GM18873 (cell line): ENCODE data around the gene TCTN3.
"Not testable (repeated sequence)": the region's sequence is repeated elsewhere in the genome, so short reads cannot be mapped to it uniquely, and the experiment has no call there.

ENCODE experiments used
- ATAC-seq: cut with Tn5 transposase; IDR thresholded peaks from one replicate; pipeline ENCODE4 v1.9.1; 2021; ENCODE audit warnings: mild to moderate bottlenecking, moderate library complexity, moderate number of reproducible peaks; ENCODE audit not compliant: unreplicated experiment, low FRiP score

TCTN3 gene, protein sequence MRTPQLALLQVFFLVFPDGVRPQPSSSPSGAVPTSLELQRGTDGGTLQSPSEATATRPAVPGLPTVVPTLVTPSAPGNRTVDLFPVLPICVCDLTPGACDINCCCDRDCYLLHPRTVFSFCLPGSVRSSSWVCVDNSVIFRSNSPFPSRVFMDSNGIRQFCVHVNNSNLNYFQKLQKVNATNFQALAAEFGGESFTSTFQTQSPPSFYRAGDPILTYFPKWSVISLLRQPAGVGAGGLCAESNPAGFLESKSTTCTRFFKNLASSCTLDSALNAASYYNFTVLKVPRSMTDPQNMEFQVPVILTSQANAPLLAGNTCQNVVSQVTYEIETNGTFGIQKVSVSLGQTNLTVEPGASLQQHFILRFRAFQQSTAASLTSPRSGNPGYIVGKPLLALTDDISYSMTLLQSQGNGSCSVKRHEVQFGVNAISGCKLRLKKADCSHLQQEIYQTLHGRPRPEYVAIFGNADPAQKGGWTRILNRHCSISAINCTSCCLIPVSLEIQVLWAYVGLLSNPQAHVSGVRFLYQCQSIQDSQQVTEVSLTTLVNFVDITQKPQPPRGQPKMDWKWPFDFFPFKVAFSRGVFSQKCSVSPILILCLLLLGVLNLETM

DNA sequence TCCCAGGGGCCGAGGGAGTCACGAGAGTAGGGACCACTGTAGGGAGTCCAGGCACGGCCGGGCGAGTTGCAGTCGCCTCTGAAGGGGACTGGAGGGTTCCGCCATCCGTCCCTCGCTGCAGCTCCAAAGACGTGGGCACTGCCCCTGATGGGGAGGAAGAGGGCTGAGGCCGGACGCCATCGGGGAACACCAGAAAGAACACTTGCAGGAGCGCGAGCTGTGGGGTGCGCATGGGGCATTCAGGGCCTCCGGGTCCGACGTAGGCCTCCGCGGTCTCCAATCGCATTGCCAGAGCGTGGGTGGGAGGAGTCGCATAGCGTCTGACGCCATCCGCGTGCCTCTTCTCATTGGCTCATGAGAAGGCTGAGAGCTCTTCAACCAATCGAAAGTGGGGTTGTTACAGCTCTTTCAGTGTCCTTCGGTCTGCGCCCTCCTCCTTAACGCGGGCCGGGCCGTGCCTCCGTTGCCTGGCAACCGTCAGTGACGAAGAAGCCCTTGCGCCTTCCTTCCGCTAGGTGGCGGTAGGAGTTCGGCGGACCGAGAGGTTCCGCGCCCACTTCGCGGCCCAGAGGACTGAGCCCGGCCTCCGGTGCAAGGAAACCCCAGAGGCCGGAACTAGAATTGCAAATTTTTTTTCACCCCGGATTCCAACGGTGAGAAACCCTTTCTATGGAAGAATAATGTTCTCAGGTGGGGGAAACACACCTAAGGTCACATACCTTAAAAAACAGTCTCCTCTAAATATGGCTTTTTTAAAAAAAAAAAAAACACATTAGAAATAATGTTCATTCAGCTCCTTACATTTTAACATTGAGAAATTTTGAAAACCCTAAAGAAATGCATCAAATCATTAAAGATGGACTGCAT, at the start of gene TCTN3:
Gene TCTN3, minus strand, starts transcription at position 260 of the 867 bp plus-strand sequence. Its CDS starts 28 bp downstream, at position 232.
- ATAC-seq: peak; percentile 98

DNA sequence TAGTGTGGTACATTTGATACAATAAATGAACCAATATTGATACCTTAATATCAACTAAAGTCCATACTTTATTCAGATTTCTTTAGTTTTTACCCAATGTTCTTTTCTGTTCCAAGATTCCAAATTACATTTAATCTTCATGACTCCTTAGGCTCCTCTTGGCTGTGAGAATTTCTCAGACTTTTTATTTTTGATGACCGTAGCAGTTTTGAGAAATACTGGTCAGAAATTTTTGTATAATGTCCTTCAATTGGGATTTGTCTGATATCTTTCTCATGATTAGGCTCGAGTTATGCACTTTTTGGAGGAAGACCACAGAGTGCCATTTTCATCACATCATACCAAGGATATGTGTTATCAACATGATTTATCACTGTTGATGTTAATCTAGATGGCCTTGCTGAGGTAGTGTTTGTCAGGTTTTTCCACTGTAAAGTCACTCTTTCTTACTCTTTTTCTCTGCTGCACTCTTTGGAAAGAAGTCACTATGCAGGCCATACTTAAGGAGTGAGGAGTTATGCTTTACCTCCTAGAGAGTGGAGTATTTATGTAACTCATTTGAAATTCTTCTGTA, 49.3 kb upstream of the TCTN3 start:
- no peak for ATAC-seq

- ATAC-seq: no peak
Measured at GRCh38 chr10:95742485-95742884, 48.8 kb upstream of the TCTN3 start.

DNA sequence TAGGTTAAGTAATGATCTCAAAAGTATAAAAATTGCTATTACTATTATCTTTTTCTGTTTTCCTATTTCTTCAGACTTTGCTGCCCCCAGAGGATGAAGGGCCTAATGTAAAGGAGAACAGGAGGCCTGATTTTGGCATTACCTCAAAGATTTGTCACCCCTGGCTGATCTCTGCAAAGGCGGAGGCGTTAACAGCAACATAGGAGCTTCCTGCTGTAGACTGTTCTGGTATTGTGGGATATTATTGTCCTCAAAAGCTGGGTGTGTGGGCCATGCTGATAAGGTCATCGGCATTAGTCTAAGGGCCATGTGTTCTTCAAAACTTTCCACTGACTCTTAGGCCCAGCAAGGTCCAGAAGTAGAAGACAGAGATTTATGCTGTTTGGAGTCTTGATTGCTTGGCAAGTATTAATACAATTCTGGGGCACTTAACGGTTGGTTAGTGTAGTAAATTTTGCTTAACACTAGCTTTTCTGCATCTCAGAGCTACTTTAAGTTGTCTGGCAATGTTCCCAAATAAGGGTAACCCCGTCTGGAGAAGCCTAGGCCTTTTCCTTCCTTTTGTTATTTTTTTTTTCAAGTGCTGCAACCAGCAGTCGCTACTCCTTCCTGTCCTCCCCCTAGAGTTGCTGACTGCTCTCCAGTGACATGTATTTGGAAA, 48.2 kb upstream of the TCTN3 start:
- ATAC-seq: no peak

DNA sequence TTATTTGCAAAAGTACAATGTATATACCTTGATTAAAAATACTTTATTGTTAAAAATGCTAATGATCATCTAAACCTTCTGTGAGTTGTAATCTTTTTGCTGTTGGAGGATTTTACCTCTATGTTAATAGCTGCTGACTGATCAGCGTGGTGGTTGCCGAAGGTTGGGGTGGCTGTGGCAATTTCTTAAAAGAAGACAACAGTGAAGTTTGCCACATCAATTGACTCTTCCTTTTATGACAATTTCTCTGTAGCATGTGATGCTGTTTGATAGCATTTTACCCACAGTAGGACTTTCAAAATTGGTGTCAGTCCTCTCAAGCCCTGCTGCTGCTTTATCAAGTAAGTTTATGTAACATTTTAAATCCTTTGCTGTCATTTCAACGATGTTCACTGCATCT, 45.3 kb upstream of the TCTN3 start:
- ATAC-seq: no peak

DNA sequence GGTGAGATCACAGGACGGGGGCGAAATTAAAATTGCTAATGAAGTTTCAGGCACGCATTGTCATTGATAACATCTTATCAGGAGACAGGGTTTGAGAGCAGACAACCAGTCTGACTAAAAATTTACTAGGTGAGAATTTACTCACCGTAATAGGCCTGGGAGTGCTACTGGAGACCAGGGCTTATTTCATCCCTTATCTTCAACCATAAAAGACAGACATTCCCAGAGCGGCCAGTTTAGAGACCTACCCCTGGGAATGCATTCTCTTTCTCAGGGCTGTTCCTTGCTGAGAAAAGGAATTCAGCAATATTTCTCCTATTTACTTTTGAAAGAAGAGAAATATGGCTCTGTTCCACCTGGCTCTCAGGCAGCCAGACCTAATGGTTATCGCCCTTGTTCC, 39.2 kb upstream of the TCTN3 start:
- not testable (repeated sequence) for ATAC-seq

DNA sequence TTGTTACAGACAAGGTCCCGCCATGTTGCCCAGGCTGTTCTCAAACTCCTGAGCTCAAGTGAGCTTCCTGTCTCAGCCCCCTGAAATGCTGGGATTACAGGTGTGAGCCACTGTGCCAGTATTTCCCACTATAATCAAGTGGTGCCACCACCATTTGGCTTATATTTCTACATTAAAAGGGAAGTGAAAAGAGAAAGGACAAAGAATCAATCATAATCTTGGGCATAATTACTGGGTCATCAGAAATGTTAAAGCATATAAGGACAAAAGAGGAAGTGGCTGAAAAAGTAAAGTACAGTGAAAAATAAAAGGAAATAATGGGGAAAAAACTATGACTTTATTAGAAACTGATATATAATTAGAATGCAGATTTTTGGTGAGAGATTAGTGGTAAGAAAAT, 36.5 kb upstream of the TCTN3 start:
- ATAC-seq: no peak

DNA sequence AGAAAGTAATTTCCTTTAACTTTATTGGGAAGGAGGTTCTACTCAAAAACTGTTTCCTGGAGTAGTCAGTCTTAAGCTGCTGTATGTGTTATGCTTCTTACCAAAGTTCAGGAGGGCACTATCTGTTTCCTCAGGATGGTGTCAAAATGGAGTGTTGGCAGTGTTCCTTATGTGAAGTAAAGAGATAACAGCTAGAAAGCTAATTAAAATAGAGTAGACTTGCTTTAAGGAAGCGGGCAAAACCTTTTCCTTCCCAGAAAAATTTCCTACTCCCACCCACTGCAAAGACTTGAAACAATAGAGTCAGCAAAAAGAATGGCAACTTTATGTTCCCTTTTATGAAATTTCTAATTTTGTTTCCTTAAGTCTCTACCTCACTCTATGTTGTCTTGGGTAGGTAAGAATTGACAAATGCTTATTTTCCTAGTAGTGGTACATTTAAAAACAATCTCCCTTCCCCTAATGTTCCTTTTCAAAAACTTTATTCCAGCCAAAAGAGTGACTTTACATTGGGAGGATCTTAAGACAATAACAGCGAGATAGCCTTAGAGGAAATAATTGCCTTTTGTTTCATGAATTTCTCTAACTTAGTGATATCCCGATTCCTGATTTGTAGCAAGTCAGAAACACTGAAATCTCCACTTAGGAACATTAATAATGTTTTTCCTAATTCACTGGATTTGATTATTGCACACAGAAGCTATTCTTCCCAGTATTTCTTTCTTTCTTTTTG, 35.8 kb upstream of the TCTN3 start:
- no peak for ATAC-seq

GRCh38 chr10:95728526-95728925, 34.8 kb upstream of the TCTN3 start:
- no peak for ATAC-seq

GRCh38 chr10:95722496-95722895, 28.8 kb upstream of the TCTN3 start:
- not testable (repeated sequence) for ATAC-seq

- ATAC-seq: not testable (repeated sequence)
Measured at GRCh38 chr10:95720745-95721144, 27.0 kb upstream of the TCTN3 start.

DNA sequence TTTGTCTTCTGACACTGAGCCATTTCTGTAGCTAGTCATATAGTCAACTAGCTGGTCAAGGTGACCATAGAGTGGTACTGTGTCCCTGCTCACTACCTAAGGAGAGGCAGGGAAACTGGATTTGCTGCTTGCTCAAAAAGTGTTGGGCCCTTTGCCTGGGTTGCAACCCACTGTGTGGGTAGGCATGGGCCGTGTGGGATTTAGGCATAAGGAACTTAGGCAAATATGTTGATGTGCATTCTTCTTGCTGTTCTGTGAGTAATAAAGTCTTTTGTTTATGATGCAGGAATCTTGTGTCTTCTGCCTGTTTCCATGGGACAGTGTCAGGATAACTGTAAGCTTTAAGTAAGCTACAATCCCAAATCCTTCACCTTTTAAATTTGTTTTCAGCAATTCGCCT, 23.1 kb upstream of the TCTN3 start:
- no peak for ATAC-seq

GRCh38 chr10:95716466-95716865, 22.7 kb upstream of the TCTN3 start:
- ATAC-seq: no peak

- no peak for ATAC-seq
Measured at GRCh38 chr10:95711492-95711891, 17.8 kb upstream of the TCTN3 start.

DNA sequence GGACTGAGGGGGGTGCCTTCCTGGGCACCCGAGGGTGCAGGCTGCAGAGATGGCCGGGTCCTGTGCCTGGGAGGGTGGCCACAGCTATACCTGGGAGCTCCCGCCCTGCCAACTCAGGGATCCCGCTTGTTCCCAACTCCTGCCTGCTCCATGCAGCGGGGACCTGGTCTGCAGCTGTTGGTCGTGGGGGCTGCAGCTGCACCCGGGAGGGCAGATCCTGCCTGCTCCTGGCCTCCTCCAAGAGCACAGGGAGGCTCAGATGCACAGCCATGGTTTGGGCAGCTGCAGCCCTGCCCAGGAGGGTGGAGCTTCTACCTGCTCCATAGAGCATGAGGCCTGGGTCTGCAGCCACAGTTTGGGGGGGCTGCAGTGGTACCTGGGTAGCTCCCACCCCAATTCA, 13.3 kb upstream of the TCTN3 start:
- ATAC-seq: no peak

DNA sequence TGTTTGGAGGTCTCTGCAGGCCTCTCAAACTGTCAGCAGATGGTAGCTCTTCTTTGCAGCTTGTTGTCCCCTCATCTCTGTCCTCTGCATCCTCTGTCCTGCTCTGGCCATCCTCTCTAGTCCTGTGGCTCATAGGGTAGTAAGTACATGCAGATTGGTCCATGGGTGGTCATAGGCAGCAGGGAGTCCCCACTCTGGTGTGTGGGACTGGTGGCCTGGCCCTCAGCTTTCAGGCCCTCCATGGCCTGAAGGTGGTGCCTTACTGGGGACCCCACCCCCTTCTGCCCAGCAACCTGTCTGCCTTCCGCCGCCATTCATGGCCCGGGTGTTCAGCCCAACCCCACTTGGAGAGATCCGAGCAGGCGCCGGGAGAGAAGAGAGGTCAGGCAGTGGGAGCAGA, 12.8 kb upstream of the TCTN3 start:
- no peak for ATAC-seq

GRCh38 chr10:95698415-95698814, 4.7 kb upstream of the TCTN3 start:
- ATAC-seq: no peak

GRCh38 chr10:95697429-95697828, 3.7 kb upstream of the TCTN3 start:
- ATAC-seq: no peak

DNA sequence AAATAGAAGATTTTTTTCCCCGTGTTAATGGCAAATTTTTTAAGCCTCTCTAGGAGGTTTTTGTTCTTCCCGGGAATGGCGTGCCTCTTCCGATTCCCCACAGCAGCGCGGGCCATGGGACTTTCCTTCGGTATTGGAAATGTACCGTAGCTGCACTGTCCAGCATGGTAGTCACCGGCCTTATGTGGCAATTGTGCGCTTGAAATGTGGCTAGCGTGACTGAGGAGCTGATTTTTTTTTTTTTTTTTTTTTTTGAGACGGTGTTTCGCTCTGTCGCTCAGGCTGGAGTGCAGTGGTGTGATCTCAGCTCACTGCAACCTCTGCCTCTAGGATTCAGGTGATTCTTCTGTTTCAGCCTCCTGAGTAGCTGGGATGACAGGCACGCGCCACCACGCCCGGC, 938 bp upstream of the TCTN3 start:
- ATAC-seq: no peak
